ENCODE measurements around the gene DDAH1. TPM values are rescaled to one million over a fixed set of nuclear protein-coding genes. Genes with fewer than 3 reads are reported as not detected.

DDAH1 gene
- total and polyA plus RNA-seq, 9 donors: 3.3 to 32.3 (median 11.7) TPM

- no peak for TF ChIP-seq EP300 (IDR thresholded peaks at IDR 0.05)
- TF ChIP-seq POLR2A (IDR thresholded peaks at IDR 0.05): no peak
- no peak for TF ChIP-seq CTCF (IDR thresholded peaks at IDR 0.05)
- Histone ChIP-seq H3K27me3 (no peaks in the 10 kb centered on the region), H3K36me3 (no peaks in the 10 kb centered on the region), H3K4me1 (ENCODE audit: insufficient read depth) (peaks cover 3% of the 10 kb centered on the region), H3K27ac (no peak overlapping the region), H3K9me3 (no peaks in the 10 kb centered on the region), H3K4me3 (no peak overlapping the region)
- DNase-seq: no peak
- intact Hi-C loops (cut with DNase I): no loop called here
- WGBS, 3 donors: 76 to 83% (median 77%) methylated on average over 5 of the region's 5 CpGs
Measured at GRCh38 chr1:85417017-85417416, 47.9 kb downstream of the DDAH1 start.

- no peaks in the 10 kb centered on the region for H3K36me3 ChIP-seq
- WGBS, 3 donors: 10 to 16% (median 14%) methylated on average over 1 of the region's 1 CpG
- H3K27me3 ChIP-seq: no peaks in the 10 kb centered on the region
- no peaks in the 10 kb centered on the region for H3K4me1 ChIP-seq (ENCODE audit: insufficient read depth)
- H3K9me3 ChIP-seq: no peaks in the 10 kb centered on the region
- no peak overlapping the region for H3K4me3 ChIP-seq
- intact Hi-C loops (cut with DNase I): no loop called here
- TF ChIP-seq CTCF (IDR thresholded peaks at IDR 0.05) (no peak), EP300 (IDR thresholded peaks at IDR 0.05) (no peak), POLR2A (IDR thresholded peaks at IDR 0.05) (no peak)
- DNase-seq: no peak
- no peak overlapping the region for H3K27ac ChIP-seq
Measured at GRCh38 chr1:85413169-85413568, 51.8 kb downstream of the DDAH1 start.

- no peak overlapping the region for H3K27ac ChIP-seq
- TF ChIP-seq POLR2A (IDR thresholded peaks at IDR 0.05) (no peak), CTCF (IDR thresholded peaks at IDR 0.05) (no peak), EP300 (IDR thresholded peaks at IDR 0.05) (no peak)
- no peak for DNase-seq
- intact Hi-C loops (cut with DNase I): no loop called here
- H3K36me3 ChIP-seq: no peaks in the 10 kb centered on the region
- H3K27me3 ChIP-seq: no peaks in the 10 kb centered on the region
- 60 to 68% (median 62%) methylated on average over 5 of the region's 5 CpGs for WGBS, 3 donors
- no peak overlapping the region for H3K4me3 ChIP-seq
- no peaks in the 10 kb centered on the region for H3K4me1 ChIP-seq (ENCODE audit: insufficient read depth)
- no peaks in the 10 kb centered on the region for H3K9me3 ChIP-seq
Measured at GRCh38 chr1:85411567-85412305, 53.2 kb downstream of the DDAH1 start.

- Histone ChIP-seq H3K9me3 (no peaks in the 10 kb centered on the region), H3K27me3 (no peaks in the 10 kb centered on the region), H3K4me3 (no peak overlapping the region), H3K4me1 (ENCODE audit: insufficient read depth) (peaks cover 3% of the 10 kb centered on the region), H3K36me3 (no peaks in the 10 kb centered on the region), H3K27ac (no peak overlapping the region)
- intact Hi-C loops (cut with DNase I): no loop called here
- DNase-seq: no peak
- 83 to 88% (median 87%) methylated on average over 3 of the region's 3 CpGs for WGBS, 3 donors
- no peak for TF ChIP-seq CTCF (IDR thresholded peaks at IDR 0.05)
- no peak for TF ChIP-seq POLR2A (IDR thresholded peaks at IDR 0.05)
- TF ChIP-seq EP300 (IDR thresholded peaks at IDR 0.05): no peak
Measured at GRCh38 chr1:85409516-85409915, 55.4 kb downstream of the DDAH1 start.

Data from ovary (tissue), 9 donors.